C4-2B (cell line): ENCODE results near the gene NFIB.

Source experiments
- ZFX ChIP-seq: fragments of 450-650 bp; IDR thresholded peaks from 2 replicates; pipeline ENCODE4 v1.6.1; 2017
- TF ChIP-seq, protein P1 (sequence below): fragments of 450-650 bp; conservative IDR thresholded peaks from 2 replicates; pipeline ENCODE4 v1.5.1; 2017; ENCODE audit warnings: mild to moderate bottlenecking

DNA sequence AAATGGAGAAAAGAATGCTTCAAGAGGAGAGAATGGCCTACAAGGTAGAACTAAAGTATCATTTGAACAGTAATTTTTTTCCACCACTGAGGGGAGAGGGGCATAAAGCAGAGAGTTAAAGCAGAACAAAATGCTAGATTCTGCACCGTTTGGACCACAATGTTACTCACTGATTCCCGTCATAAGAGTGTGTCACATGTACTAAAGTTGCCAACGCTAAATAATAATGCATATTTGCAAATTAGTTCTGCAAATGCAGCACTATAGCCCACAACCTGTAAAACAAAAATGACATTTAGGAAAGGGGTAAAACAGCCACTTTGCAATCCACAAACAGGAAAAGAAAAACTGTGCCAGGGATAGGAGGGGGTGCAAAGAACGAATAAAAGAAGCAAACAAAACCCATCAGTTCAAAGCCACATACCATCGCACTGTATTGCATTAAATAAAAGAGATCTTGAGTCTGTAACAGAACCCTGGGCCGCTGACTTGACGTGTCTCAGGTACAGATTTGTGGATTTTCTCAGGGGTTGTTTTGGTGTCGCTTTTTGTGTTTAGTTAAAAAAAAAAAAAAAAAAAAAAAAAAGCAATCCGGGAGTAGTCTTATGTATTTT, 7.7 kb upstream of the NFIB start:
- TF ChIP-seq, protein P1, sequence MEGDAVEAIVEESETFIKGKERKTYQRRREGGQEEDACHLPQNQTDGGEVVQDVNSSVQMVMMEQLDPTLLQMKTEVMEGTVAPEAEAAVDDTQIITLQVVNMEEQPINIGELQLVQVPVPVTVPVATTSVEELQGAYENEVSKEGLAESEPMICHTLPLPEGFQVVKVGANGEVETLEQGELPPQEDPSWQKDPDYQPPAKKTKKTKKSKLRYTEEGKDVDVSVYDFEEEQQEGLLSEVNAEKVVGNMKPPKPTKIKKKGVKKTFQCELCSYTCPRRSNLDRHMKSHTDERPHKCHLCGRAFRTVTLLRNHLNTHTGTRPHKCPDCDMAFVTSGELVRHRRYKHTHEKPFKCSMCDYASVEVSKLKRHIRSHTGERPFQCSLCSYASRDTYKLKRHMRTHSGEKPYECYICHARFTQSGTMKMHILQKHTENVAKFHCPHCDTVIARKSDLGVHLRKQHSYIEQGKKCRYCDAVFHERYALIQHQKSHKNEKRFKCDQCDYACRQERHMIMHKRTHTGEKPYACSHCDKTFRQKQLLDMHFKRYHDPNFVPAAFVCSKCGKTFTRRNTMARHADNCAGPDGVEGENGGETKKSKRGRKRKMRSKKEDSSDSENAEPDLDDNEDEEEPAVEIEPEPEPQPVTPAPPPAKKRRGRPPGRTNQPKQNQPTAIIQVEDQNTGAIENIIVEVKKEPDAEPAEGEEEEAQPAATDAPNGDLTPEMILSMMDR = no peak
- no peak for TF ChIP-seq ZFX
